ENCODE measurements around the gene RAET1L. TPM values are rescaled to one million over a fixed set of nuclear protein-coding genes. Genes with fewer than 3 reads are reported as not detected.
"Not testable (repeated sequence)": the region's sequence is repeated elsewhere in the genome, so short reads cannot be mapped to it uniquely, and the experiment has no call there.

Gene RAET1L
- not detected for total RNA-seq

- Mint-ChIP-seq H3K36me3 (no peaks in the 10 kb centered on the region), H3K9me3 (no peaks in the 10 kb centered on the region), H3K27ac (no peak within 1 kb of the TSS)
- DNase-seq (ENCODE audit: low spot score in 2 of 2) = no peak
- ATAC-seq = peak; percentile 95 to 98
Observed at GRCh38 chr6:150025201-150025917, at the start of gene RAET1L. Gene RAET1L, minus strand, starts transcription at chr6:150025532. Its CDS starts 61 bp downstream, at chr6:150025471.

- H3K27ac Mint-ChIP-seq = no peak overlapping the region
- no peak for ATAC-seq
Observed at GRCh38 chr6:150075034-150075421, 49.7 kb upstream of the RAET1L start.

GRCh38 chr6:150074396-150075033 is 49.2 kb upstream of the RAET1L start:
- not testable (repeated sequence) for H3K9me3 Mint-ChIP-seq; H3K36me3 Mint-ChIP-seq; ATAC-seq; DNase-seq (ENCODE audit: low spot score in 2 of 2); H3K27ac Mint-ChIP-seq

More at GRCh38 chr6:150075034-150075421, 49.7 kb upstream of the RAET1L start:
- H3K36me3 Mint-ChIP-seq = no peaks in the 10 kb centered on the region
- no peak for DNase-seq (ENCODE audit: low spot score in 2 of 2)
- H3K9me3 Mint-ChIP-seq = no peaks in the 10 kb centered on the region

DNA sequence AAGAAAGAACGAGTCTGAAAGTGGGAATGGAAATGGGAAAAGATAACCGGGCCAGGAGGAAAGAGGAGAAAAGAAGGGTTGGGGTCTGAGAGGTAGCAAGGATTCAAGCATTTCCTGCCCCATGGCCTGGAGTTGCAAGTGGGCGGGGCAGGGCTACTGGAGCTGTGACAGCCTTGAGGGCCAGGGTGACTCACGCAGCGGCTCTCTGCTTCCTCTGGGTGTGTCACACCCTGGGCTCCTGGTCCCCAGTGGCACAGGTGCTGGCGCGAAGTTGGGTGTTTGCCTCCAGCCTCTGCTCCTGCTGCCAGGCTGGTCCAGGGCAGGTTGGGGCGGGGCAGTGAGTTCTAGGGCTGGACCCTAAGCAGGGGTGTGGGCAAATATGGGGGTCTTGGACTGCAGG is 46.9 kb upstream of the RAET1L start:
- no peaks in the 10 kb centered on the region for H3K9me3 Mint-ChIP-seq
- no peak for DNase-seq (ENCODE audit: low spot score in 2 of 2)
- no peak overlapping the region for H3K27ac Mint-ChIP-seq
- ATAC-seq = peak in 1 of 2 donors; percentile 30
- H3K36me3 Mint-ChIP-seq = no peaks in the 10 kb centered on the region

DNA sequence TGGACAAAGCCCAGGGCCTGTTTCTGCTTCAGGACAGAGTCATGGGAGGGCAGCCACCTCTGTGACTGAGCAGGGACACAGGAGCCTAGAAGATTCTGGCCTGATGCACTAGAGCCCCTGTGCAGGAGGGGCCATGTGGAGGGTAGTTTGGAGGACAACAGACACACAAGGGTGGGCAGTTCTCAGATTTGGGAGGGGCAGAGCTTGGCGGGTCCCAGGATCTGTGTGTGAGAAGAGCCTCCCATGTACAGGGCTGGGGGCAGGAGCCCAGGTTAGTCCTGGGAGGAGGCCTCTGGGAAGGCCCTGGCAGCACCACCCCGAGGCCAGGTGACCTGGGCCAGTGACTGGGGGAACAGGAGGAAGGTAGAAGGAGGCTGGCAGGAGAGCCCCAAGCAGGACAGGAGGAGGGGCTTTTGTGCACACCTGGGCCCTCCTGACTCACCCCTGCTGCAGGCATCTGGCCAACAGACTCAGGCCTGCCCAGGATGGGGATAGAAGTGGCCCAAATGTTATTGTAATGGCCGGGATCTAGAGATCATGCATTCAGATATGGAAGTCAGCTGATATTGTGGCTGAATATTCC is 45.0 kb upstream of the RAET1L start:
- ATAC-seq (no peak), DNase-seq (ENCODE audit: low spot score in 2 of 2) (no peak)
- no peak overlapping the region for H3K27ac Mint-ChIP-seq
- H3K36me3 Mint-ChIP-seq = no peaks in the 10 kb centered on the region
- H3K9me3 Mint-ChIP-seq = no peaks in the 10 kb centered on the region

DNA sequence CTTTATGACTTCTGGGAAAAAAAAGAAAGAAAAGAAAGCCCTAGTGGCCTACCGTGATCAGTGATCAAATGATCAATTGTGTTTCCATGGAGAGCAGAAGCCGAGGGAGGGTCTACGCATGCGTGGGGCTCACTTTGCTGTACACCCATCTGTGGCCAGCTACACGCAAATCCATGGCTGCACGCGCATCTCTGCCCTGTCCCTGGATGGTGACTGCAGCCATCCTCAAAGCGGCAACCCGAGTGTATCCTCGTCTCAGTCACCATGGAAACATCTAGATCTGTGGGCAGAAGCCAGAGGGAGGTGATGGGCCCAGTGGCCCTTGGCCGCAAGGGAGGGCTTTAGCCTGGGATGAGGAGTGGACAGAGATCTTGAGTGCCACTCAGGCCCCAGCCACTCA is 44.4 kb upstream of the RAET1L start:
- DNase-seq (ENCODE audit: low spot score in 2 of 2) (no peak), ATAC-seq (no peak)
- Mint-ChIP-seq H3K36me3 (no peaks in the 10 kb centered on the region), H3K9me3 (no peaks in the 10 kb centered on the region), H3K27ac (no peak overlapping the region)

DNA sequence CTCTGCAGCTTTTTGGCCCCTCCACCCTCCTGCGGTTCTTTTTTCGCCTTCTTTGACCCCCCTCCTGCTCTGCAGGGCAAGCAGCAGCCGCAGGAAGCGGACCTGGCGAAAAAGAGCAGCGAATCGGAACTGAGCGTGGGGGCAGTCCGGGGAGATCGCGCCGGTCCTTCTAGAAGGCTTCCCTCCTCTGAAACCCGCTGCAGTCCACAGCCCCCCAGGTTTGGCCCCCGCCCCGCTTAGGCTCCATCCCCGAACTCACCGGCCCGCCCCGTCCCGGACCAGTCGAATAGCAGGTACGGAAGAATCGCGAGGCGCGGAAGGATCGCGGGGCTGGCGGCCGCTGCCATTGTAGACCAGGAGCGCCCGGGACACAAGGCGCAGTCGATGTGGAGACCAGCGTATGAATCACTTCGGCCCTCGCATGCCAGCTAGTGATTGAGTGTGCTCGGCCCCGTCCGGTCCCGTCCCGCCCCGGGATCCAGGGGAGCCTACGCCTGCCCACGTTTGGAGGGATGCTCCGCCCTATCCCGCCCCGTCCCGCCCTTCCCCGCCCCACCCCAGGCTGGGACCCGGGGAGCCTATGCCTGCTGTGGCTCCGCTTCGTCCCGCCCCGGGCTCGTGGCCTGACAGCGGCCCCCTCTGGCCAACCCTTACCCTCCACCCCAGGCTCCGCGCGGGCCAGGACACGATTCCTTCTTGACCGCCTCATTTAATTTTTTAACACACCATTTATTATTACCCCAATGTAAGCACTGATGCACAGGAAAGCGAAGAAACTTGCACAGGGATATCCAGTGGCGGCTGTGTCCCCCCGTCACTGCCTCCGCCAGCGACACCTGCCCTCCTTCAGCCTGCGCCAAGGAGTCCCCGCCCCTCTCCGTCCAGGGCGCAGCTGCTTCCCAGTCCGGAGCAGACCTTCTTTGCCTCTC is 43.7 kb upstream of the RAET1L start, which contains the start of gene ULBP3:
Gene ULBP3 (minus strand): TSS at position 402 of the 929 bp plus-strand sequence. CDS start 55 bp downstream, at position 347.
- peak; percentile 86 to 91 for ATAC-seq
- peak; percentile 66 to 72 for DNase-seq (ENCODE audit: low spot score in 2 of 2)
- Mint-ChIP-seq H3K9me3 (no peaks in the 10 kb centered on the region), H3K36me3 (no peaks in the 10 kb centered on the region), H3K27ac (no peak within 1 kb of the TSS)

DNA sequence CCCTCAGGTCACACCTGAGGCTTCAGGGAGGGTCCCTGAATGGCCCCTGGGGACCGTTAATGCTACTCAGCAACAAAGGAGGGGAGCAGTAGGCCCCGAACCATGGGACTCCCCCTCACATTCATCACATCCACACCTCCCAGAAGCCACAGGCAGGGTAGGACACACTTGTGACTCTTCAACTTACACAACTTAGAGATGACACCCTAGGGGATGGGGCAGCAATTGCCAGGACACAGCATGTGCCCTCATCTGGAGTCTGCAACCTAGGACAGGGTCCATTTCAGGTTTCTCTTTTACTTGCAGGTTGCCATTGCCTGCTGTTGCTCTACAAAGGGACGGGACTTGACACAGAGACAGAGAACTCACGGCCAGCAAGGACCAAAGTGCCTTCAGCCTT is 42.8 kb upstream of the RAET1L start:
- DNase-seq (ENCODE audit: low spot score in 2 of 2) (no peak), ATAC-seq (peak in 1 of 2 donors; percentile 31)
- Mint-ChIP-seq H3K36me3 (no peaks in the 10 kb centered on the region), H3K9me3 (no peaks in the 10 kb centered on the region), H3K27ac (no peak overlapping the region)

DNA sequence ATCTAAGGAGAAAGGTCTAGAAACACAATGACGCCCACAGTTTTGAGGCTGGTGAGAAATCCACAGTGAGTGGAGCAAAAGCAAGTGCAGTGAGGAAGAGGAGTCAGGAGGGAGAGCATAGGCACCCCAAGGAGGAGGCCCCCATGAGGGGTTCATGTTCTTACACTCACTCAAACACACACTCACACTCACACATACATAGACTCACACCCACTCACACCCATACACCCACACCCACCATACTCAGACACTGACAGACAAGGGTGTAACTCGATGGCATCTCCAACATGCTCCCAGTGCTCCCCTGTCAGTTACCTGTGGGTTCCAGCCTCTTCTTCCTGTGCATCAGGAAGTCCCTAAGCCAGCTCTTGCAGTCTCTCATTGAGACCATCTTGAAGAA is 39.8 kb upstream of the RAET1L start:
- no peak for ATAC-seq
- H3K36me3 Mint-ChIP-seq = no peaks in the 10 kb centered on the region
- no peaks in the 10 kb centered on the region for H3K9me3 Mint-ChIP-seq
- H3K27ac Mint-ChIP-seq = no peak overlapping the region
- no peak for DNase-seq (ENCODE audit: low spot score in 2 of 2)

DNA sequence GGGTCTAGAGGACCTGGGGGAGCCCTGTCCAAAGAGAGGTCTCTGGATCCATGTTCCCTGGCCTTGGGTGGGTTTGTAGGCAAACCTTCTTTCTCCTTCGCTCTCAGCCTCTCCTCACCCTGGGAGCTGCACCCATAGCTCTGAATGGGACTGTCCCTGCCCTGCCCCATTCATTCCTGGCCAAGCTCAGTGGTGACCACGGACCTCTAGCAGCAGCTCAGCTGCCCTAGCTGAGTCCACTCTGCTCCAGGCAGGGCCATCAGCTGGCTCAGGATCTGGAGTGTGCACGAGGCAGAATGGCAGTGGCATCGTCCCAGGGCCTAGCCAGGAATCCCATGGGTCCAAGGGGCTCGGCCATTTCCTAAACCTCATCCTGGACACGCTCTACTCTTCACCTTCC is 38.3 kb upstream of the RAET1L start:
- no peak for ATAC-seq
- H3K9me3 Mint-ChIP-seq = no peaks in the 10 kb centered on the region
- no peaks in the 10 kb centered on the region for H3K36me3 Mint-ChIP-seq

GRCh38 chr6:150059973-150060372 is 34.6 kb upstream of the RAET1L start:
- H3K9me3 Mint-ChIP-seq; H3K36me3 Mint-ChIP-seq; DNase-seq (ENCODE audit: low spot score in 2 of 2); H3K27ac Mint-ChIP-seq: not testable (repeated sequence)
- ATAC-seq = peak in 1 of 2 donors; percentile 47

More for the DNA sequence above, 38.3 kb upstream of the RAET1L start:
- no peak for DNase-seq (ENCODE audit: low spot score in 2 of 2)
- no peak overlapping the region for H3K27ac Mint-ChIP-seq

DNA sequence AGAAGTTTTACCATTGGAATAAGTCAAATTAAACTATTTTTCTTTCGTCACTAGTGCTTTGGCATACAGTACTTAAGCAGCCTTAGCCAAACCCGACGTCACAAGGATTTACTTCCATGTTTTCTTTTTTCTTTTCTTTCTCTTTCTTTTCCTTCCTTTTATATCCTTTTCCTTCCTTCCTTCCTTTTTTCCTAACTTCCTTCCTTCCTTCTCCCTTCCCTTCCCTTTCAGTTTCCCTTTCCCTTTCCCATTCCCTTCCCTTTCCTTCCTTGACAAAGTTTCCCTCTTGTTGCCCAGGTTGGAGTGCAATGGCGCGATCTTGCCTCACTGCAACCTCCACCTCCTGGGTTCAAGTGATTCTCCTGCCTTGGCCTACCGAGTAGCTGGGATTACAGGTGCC is 33.7 kb upstream of the RAET1L start:
- H3K9me3 Mint-ChIP-seq = no peaks in the 10 kb centered on the region
- DNase-seq (ENCODE audit: low spot score in 2 of 2) (no peak), ATAC-seq (no peak)
- peaks cover 0 to 9% of the 10 kb centered on the region in 2 donors for H3K36me3 Mint-ChIP-seq
- no peak overlapping the region for H3K27ac Mint-ChIP-seq

DNA sequence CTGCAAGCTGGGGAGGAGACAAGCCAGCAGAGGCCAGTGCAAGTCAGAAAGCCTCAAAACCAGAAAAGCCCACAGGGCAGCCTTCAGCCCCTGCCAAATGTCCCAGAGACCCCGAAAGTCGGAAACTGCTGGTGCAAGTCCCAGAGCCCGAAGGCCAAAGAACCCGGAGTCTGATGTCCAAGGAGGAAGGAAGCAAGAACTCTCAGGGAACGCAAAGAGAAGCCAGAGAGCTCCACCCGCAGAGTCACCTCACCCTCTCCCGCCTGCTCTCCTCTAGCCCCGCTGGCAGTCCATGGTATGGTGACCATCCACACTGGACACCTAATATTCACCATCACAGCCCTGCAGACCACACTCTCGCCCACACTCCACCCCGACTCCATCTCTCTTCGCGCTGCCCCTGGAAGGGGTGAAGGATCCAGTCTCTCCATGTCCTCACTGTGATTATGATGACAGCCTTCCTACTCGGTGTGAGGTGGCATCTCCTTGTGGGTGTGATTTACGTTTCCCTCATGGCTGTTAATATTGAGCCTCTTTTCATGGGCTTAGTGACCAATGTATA is 33.0 kb upstream of the RAET1L start:
- no peak for DNase-seq (ENCODE audit: low spot score in 2 of 2)
- H3K9me3 Mint-ChIP-seq = no peaks in the 10 kb centered on the region
- no peak overlapping the region for H3K27ac Mint-ChIP-seq
- ATAC-seq = no peak
- peaks cover 0 to 9% of the 10 kb centered on the region in 2 donors for H3K36me3 Mint-ChIP-seq

- ATAC-seq (no peak), DNase-seq (ENCODE audit: low spot score in 2 of 2) (no peak)
- no peak overlapping the region for H3K27ac Mint-ChIP-seq
- peaks cover 0 to 9% of the 10 kb centered on the region in 2 donors for H3K36me3 Mint-ChIP-seq
- no peaks in the 10 kb centered on the region for H3K9me3 Mint-ChIP-seq
Observed at GRCh38 chr6:150057501-150057951, 32.2 kb upstream of the RAET1L start.

DNA sequence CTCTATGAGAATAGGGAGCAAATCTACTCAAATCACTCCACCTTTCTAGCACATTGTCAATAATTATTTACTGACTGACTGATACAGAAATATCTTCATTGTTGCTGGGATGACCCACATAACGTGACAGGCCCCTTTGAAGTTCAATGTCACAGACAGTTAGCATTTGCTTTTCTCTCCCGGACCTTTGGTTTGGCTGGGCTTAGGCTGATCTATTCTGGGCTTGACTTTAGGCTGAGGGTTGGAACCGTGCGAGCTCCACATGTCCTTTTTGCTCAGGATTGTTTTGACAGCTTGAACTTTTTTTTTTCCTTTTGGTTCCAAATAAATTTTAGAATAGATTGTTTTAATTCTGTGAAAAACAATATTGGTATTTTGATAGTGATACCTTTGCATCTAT is 31.6 kb upstream of the RAET1L start:
- Mint-ChIP-seq H3K36me3 (peaks cover 0 to 9% of the 10 kb centered on the region in 2 donors), H3K9me3 (no peaks in the 10 kb centered on the region), H3K27ac (no peak overlapping the region)
- ATAC-seq (no peak), DNase-seq (ENCODE audit: low spot score in 2 of 2) (no peak)

DNA sequence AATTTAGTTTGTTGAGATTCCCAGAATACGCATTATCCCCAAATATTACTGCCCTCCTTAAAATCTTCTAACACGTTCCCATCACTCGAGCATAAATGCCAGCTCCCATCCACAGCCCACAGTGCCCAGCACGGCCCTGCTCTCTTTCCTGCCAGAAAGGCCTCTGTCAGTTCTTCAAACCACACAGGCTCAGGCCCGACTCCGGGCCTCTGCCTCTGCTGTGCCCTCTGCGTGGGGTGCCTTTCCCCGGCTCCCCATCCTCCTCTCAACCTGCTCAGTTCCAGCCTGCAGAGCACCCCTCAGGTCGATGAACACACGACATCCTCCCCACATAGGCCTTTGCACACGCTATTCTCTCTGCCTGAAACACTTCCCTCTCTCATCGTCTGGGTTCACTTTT is 30.8 kb upstream of the RAET1L start:
- Mint-ChIP-seq H3K36me3 (peaks cover 0 to 9% of the 10 kb centered on the region in 2 donors), H3K27ac (peak overlapping the region in 1 of 2 donors; percentile 41), H3K9me3 (no peaks in the 10 kb centered on the region)
- DNase-seq (ENCODE audit: low spot score in 2 of 2) = no peak
- no peak for ATAC-seq

Data from activated naive CD4-positive, alpha-beta T cell treated with anti-CD3 and anti-CD28 coated beads, Interleukin-2, amount 50 U/mL, for 72 hours (primary cell).